Uterus (tissue), 2 donors: ENCODE results near the gene PRKN.

Source experiments
- CTCF ChIP-seq, 4 experiments: fragments of 200-600 bp in 2 of 4; fragments of 450-650 bp in 2 of 4; sonication (generic) in 2 of 4; IDR thresholded peaks; one replicate each; pipeline ENCODE4 v1.5.1; 2016 to 2019; ENCODE audit warnings: antibody characterized with exemption in 4 of 4, mild to moderate bottlenecking in 2 of 4, moderate library complexity in 1 of 4
- POLR2A ChIP-seq, 2 donors: fragments of 450-650 bp; IDR thresholded peaks; one replicate each; pipeline ENCODE4 v1.6.1; 2016; ENCODE audit warnings: antibody characterized with exemption in 2 of 2, mild to moderate bottlenecking in 1 of 2, moderate library complexity in 1 of 2

- TF ChIP-seq CTCF (IDR thresholded peaks at IDR 0.05) (no peak), POLR2A (IDR thresholded peaks at IDR 0.05) (no peak)
Observed at GRCh38 chr6:162546905-162547304, 180.7 kb downstream of the PRKN start.
